Pons (tissue), 1 donor: ENCODE data around the gene USP15.

Source experiments
- DNase-seq: peaks from one replicate; pipeline ENCODE4 v3.0.0-alpha.2; 2016; ENCODE audit warnings: low spot score

USP15 gene

GRCh38 chr12:62371661-62372060, 111.5 kb downstream of the USP15 start:
- no peak for DNase-seq

GRCh38 chr12:62372134-62372533, 111.9 kb downstream of the USP15 start:
- DNase-seq: no peak

DNA sequence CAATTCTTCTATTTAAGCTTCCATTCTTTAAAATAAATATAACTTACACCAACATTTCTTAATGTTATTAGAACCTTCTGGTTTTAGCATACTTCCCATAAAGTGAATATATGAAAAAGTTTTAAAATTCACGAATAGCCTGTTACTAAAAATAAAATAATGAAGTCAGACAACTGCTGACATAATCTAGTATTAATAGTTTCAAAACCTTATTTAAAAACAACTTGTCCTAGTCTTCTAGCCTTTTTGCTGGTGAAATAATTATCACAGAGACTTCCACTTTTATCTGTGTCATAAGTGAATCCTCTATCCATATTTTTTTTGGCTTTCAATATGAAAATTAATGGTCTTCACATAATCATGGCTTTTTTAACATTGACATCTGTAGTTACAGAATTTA, 112.6 kb downstream of the USP15 start:
- DNase-seq: no peak

GRCh38 chr12:62375603-62376002, 115.4 kb downstream of the USP15 start:
- DNase-seq: no peak

DNA sequence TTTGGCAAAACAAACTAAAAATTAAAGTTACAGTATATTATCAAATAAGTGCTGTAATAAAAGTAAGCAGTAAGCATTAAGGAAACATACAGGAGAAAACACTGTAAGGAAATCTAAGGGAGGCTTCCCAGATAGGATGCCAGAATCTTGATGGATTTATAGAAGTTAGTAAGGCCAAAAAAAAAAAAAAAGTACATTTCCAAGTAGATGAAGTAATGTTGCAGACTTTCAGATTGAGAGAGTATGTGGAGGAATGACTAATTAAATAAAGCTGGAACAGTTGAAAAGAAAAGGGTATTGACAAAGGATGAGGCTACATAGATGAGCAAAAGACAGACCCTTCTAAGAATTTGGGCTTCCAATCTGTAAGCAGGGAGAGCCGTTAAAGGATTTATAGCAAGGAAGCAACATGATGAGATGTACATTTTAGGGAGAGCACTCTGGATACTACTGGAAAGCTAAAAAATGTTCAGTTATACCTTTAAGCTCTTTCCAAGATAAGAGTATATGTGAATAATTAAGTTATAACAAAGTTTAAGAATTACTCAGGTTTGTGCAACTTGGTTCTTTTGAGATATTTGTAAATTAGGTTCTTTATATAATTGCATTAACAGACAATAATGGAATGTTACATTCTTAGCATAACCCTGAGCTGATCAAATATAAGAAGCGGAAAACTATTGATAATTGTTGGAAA, 119.0 kb downstream of the USP15 start:
- no peak for DNase-seq

- no peak for DNase-seq
These were observed 119.5 kb downstream of the USP15 start for GRCh38 chr12:62379723-62380045.

- no peak for DNase-seq
These were observed 122.3 kb downstream of the USP15 start for GRCh38 chr12:62382526-62382925.

DNA sequence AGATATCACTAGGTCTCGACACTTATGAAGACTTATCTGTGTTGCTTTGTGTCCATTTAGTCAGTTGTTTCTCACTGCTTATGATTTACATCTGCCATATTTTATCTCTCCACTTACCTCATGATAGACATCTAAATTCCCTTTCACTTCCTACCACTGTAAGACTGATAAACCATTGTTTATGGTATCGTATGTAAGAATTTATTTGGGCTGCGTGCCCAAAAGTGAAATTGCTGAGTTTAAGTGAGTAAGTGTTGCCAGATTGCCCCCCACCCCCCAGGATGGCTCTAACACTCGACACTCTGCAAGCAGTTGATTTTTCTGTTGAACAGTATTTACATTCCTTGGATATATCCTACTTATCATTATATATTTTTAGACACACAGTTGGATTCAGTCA, 136.5 kb downstream of the USP15 start:
- DNase-seq: no peak

DNA sequence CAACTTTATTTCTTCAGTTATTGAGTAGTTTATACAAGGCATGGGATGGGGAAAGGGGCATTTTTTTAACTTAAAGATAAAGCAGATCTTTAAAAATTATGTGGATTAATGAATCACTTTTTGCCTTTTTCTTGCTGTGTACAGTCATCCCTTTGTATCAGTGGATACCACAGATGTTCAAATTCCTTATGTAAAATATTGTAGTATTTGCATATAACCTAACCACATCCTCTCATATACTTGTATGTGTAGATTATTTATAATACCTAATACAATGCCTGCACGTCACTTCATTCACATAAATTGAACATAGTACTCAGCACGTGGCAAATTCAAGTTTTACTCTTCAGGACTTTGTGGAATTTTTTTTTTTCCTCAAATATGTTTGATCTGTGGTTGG, 139.9 kb downstream of the USP15 start:
- no peak for DNase-seq

DNA sequence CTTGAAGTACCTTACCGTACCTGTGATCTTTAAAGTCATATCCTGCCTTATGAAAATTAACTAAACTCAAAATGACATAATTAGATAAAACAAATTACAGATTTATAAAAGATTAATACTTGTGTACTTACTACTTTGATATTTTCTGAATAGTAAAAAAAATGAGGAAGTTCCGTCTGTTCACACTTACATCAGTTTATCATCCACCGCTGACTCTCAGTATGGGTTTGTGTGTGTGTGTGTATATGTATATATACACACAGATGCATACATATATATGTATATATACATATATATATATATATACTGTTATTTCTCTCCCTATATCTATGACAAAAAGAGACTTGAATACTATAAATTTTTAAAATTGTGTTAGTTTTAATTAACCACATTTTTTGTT, 141.4 kb downstream of the USP15 start:
- DNase-seq: no peak

DNA sequence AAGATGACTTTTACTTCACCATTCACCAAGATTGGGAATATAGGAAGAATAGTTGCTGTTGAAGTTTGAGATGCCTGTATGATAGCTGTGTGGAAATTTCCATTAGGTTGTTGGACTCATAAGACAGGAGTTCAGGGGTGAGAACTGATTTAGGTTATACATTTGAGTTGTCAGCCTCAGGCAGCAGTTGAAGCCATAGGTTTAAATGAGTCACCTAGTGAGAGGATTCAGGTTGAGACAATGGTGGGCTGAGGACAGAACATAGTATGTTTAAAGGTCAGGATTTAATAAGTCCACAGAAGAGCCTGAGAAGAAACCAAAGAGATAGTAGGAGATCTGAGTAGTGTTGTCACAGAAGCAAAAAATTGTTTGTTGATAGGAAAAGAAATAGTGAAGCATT, 142.8 kb downstream of the USP15 start:
- no peak for DNase-seq

DNA sequence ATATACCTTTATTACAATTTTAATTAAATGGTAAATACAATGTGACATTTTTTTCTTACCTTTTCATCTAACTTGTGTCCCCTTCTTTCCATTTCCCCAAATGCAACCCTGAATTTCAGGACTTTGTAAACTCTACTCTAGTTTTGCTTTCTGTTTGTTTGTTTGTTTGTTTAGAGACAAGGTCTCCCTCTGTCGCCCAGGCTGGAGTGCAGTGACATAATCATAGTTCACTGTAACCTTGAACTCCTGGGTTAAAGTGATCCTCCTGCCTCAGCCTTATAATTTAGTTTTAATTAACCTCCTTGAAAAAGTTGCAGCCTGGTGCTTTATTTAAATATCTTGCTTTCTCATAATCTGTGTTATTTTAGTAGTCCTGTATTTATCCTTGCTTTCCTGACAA, 147.4 kb downstream of the USP15 start:
- no peak for DNase-seq

DNA sequence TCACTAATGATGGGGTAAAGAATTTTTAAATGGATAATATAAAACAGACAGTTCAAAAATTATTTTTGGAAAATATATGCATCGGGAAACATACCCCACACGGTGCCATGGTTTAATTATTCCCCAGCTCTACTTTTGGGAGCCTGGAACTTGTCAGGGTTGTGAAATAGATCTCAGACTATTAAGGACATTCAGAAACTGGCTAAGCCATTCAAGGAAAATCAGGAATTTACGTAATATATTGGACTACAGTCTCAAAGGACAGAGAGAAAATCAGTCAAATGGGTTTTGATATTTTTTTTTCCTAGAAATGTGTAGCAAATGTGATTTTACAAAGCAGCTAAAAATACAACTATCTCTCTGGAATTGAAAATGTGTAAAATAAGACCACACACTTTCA, 148.9 kb downstream of the USP15 start:
- DNase-seq: no peak

DNA sequence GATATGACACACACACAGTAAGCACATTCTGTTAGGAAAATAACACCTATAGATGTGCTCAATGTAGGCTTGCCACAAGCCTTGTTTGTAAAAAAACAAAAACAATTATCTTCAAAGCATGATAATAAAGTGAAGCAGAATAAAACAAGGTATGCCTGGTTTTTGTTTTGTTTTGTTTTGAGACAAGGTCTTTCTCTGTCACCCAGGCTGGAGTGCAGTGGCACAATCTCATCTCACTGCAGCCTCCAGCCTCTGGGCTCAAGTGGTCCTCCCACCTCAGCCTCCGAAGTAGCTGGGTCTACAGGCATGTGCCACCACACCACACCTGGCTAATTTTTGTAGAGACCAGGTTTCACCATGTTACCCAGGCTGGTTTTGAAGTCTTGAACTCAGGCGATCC, 154.0 kb downstream of the USP15 start:
- DNase-seq: no peak

- no peak for DNase-seq
These were observed 165.9 kb downstream of the USP15 start for GRCh38 chr12:62426089-62426488.

- no peak for DNase-seq
These were observed 169.3 kb downstream of the USP15 start for GRCh38 chr12:62429457-62429856.

DNA sequence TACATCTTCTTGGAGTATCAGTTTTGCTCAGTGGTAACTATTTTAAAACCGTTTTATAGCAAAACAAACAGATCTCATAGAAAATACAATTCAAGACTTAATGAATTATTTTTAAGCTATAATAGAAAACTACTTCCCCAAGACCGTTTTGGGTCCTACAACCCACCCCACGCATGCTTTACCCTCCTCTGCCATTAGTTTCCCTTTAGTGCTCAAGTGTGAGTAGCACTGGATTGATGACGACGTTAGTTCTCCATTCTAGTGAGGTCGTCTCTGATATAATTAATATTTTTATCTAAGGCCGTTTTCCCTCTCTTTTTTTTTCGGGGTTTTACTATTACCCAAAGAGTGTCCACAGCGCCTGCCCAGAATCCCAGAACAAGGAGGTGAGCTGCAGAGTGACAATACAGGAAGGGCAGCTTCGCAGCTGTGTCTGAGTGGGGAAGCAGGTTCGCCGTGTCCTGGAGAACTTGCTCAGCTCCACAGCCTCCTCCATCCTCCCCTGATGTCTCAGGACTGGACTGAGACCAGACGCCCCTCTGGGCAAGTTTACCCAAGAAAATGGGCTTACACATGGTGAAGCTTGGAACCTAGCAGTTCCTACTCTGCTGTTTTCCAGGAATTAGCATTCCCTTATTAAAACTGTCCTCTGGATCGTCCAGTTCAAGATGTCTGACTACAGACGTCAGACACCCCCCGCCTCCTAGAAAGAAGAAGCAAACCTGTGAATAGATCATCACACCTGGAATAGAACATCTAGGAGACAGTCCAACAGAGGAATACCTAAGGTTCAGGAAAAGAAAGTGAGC, 174.5 kb downstream of the USP15 start:
- DNase-seq: no peak

- DNase-seq: peak; percentile 50
These were observed 175.3 kb downstream of the USP15 start for GRCh38 chr12:62435303-62436163.

DNA sequence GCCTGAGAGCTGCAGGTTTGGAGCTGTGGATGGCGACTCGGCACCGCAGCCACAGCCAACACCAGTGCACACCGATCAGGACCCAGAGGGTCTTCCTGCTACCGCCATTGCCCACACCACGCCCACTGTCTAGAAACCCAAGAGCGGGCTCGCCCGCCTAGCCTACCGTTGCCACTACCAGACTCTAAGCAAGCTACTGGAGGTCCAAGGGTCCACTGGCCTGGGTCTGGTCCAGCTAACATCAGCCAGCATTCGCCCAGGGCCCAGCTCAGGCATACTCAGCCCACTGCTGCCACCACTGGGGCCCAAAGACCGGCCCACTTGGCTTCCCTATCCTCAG, 175.9 kb downstream of the USP15 start:
- no peak for DNase-seq

DNA sequence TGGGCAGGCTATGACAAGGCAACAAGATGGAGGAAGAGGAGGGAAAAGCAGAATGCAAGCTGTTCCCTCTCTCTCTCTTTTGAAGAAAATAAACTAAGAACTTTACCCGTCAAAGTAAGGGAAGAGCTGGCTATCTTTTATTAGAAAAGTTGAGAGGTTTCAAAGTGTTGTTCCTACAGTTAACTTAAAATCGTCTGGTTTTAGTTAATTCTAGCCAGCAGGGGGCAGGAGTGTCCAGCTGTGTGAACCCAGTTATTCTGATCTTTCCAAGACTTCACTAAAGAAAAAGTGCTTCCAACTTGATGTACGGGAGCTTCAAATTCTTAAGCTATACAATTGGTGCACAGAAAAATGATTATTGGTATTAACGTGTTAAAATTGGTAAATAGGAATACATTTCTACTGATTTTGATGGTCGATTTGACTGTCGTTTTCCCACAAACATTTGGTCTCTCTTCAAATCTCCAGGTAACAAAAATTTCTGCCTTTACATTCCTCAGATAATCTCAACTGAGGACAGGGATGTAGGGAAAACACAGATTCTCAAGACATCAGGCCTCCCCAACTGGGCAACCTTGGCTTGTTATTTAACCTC, 178.0 kb downstream of the USP15 start:
- DNase-seq: peak; percentile 76

DNA sequence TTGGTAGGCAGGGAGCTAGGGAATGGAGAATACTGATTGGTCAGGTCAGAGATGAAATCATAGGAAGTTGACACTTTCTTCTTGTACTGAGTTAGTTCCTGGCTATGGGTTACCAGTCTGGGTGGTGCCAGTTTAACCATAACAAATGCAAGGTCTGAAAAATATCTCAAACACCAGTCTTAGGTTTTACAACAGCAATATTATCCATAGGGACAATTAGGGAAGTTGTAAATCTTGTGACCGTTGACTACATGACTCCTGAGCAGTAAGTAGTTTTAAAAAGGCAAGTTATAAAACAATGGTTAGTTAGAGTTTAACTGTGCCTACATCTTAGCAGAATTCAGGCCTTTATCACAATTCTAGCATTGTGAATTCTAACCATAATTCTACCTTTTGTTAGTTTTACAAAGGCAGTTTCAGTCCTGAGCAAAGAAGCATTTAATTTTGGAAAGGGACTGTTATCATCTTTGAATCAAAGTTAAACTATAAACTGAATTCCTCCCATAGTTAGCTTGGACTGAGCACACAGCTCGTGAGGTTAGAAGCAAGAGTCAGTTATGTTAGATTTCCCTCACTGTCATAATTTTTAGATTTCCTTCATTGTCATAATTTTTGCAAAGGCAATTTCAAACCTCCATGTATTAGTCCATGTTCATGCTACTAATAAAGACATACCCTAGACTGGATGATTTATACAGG, 186.7 kb downstream of the USP15 start:
- DNase-seq: no peak

GRCh38 chr12:62448436-62448835, 188.2 kb downstream of the USP15 start:
- no peak for DNase-seq
